Heart left ventricle (tissue), 13 donors: Measurements from ENCODE around the gene GNAT3.

Source experiments
- CTCF ChIP-seq, 12 donors: fragments of 200-600 bp; sonication (generic) in 4 of 12; IDR thresholded peaks; one replicate each; pipeline versions ENCODE4 v1.5.0 to v1.8.0; 2018 to 2022; ENCODE audit warnings: antibody characterized with exemption in 12 of 12, mild to moderate bottlenecking in 5 of 12
- POLR2A ChIP-seq, 2 donors: fragments of 450-650 bp; IDR thresholded peaks; one replicate each; pipeline ENCODE4 v1.6.1; 2017; ENCODE audit warnings: antibody characterized with exemption in 2 of 2, mild to moderate bottlenecking in 2 of 2, moderate library complexity in 2 of 2
- donor health status: ischemic (EF 13 %, LVEDD 7.1; RV severe dilation, severe dysfunction).
- donor health status: DM: no; HTN: yes; CAD: no.
- donor health status: DM: no; HTN: no; CAD: no.
- donor health status: ischemic (EF 25% LVEDD 6.9; RV normal size, moderate dysfunction).
- donor health status: ischemic (EF 25% LVEDD 5.7; RV mildly dilated, moderate dysfunction).
- donor health status: ischemic (EF 35%, LVEDD 5.7; RV mildly dilated, moderate dysfunction).
- donor health status: nonischemic (EF 11% LVEDD 7.7; RV severe dilation, severe dysfunction).
- donor health status: DM: yes; HTN: yes; CAD: no.
- donor health status: PGD.
- donor health status: ischemic (EF 29% LVEDD 5.4; RV normal size, mild dysfunction).
- donor health status: nonischemic (EF 23%, LVEDD 6.1; RV moderate dilation, normal function).

GRCh38 chr7:80420876-80421275, 91.0 kb downstream of the GNAT3 start:
- TF ChIP-seq POLR2A (IDR thresholded peaks at IDR 0.05) (no peak), CTCF (IDR thresholded peaks at IDR 0.05) (no peak)
